OCI-LY3 (cell line): ENCODE measurements around the gene RTN4IP1.
"Not testable (repeated sequence)": the region's sequence is repeated elsewhere in the genome, so short reads cannot be mapped to it uniquely, and the experiment has no call there.

ENCODE experiments used
- H2AFZ ChIP-seq: fragments of 200-600, 300-600 bp; shearing (Covaris generic); 2 replicates; pipeline ENCODE4 v1.6.0; 2014; ENCODE audit warnings: antibody characterized with exemption, low read depth, low read length
- H3K27ac ChIP-seq: fragments of 200-600, 300-600 bp; sonication (generic); 2 replicates; pipeline ENCODE4 v1.5.1; 2014; ENCODE audit warnings: mild to moderate bottlenecking, low read length, moderate library complexity, mixed read lengths
- H3K27me3 ChIP-seq: fragments of 200-600, 300-600 bp; sonication (generic); 2 replicates; pipeline ENCODE4 v1.6.1; 2014; ENCODE audit warnings: low read depth, low read length, mixed read lengths
- H3K36me3 ChIP-seq: fragments of 200-600, 300-600 bp; sonication (generic); replicated peaks from 2 replicates; pipeline ENCODE3; 2014; ENCODE audit warnings: low read depth, low read length, mixed read lengths
- H3K4me1 ChIP-seq: fragments of 300-600, 200-600 bp; sonication (generic); 2 replicates; pipeline ENCODE4 v1.6.1; 2014; ENCODE audit warnings: low read length, mixed read lengths
- H3K4me2 ChIP-seq: fragments of 200-600, 300-600 bp; sonication (generic); 2 replicates; pipeline ENCODE4 v1.6.1; 2014; ENCODE audit warnings: low read length, mixed read lengths
- H3K4me3 ChIP-seq: fragments of 300-600, 200-600 bp; sonication (generic); 2 replicates; pipeline ENCODE4 v1.5.1; 2014; ENCODE audit warnings: antibody characterized with exemption, mild to moderate bottlenecking, low read length, moderate library complexity
- H3K79me2 ChIP-seq: fragments of 300-600, 200-600 bp; shearing (Covaris generic); 2 replicates; pipeline ENCODE4 v1.6.1; 2014; ENCODE audit warnings: mild to moderate bottlenecking, low read length, mixed read lengths
- H3K9ac ChIP-seq: fragments of 300-600, 200-600 bp; shearing (Covaris generic); 2 replicates; pipeline ENCODE4 v1.6.0; 2014; ENCODE audit warnings: mild to moderate bottlenecking, low read length, moderate library complexity
- H3K9me3 ChIP-seq: fragments of 200-600, 300-600 bp; shearing (Covaris generic); 2 replicates; pipeline ENCODE4 v1.6.1; 2014; ENCODE audit warnings: low read length, mixed read lengths; ENCODE audit not compliant: insufficient read depth
- H4K20me1 ChIP-seq: fragments of 200-600, 300-600 bp; sonication (generic); 2 replicates; pipeline ENCODE4 v1.6.1; 2016; ENCODE audit warnings: low read length, mixed read lengths; ENCODE audit not compliant: insufficient read depth
- EZH2phosphoT487 ChIP-seq: fragments of 200-600 bp; shearing (Covaris generic); IDR thresholded peaks from 2 replicates; pipeline ENCODE4 v1.6.1; 2018; ENCODE audit warnings: antibody characterized with exemption, mixed run types, low read depth
- TF ChIP-seq, protein P1 (sequence below): fragments of 200-600, 300-600 bp; sonication (generic); IDR thresholded peaks from 2 replicates; pipeline ENCODE4 v1.5.1; 2014; ENCODE audit warnings: antibody characterized with exemption, low read length, low read depth

Gene RTN4IP1

GRCh38 chr6:106600329-106600728 is 29.0 kb downstream of the RTN4IP1 start:
- no peaks in the 10 kb centered on the region for H3K27me3 ChIP-seq

DNA sequence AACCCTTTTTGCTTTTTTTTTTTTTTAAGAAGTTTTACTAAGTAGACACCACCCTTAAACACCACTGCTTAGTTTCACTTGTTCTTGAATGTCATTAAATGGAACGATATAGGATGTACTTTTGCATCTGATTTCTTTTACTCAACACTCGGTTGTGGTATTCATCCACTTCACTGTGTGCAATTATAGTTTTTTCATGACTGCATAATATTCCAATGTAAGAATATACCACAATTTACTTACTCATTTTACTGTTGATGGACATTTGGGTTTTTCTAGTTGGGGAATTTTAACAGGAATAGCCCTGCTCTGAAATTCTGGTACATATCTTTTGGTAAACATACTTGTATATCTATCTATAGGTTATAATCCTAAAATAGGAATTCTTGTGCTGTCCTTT is 29.9 kb downstream of the RTN4IP1 start:
- no peaks in the 10 kb centered on the region for H4K20me1 ChIP-seq
- peaks cover 7% of the 10 kb centered on the region for H3K36me3 ChIP-seq
- H3K9me3 ChIP-seq, result no peaks in the 10 kb centered on the region
- H2AFZ ChIP-seq, result no peak overlapping the region
- no peak overlapping the region for H3K27ac ChIP-seq
- H3K9ac ChIP-seq, result no peak overlapping the region
- TF ChIP-seq EZH2phosphoT487, result no peak
- TF ChIP-seq, protein P1, sequence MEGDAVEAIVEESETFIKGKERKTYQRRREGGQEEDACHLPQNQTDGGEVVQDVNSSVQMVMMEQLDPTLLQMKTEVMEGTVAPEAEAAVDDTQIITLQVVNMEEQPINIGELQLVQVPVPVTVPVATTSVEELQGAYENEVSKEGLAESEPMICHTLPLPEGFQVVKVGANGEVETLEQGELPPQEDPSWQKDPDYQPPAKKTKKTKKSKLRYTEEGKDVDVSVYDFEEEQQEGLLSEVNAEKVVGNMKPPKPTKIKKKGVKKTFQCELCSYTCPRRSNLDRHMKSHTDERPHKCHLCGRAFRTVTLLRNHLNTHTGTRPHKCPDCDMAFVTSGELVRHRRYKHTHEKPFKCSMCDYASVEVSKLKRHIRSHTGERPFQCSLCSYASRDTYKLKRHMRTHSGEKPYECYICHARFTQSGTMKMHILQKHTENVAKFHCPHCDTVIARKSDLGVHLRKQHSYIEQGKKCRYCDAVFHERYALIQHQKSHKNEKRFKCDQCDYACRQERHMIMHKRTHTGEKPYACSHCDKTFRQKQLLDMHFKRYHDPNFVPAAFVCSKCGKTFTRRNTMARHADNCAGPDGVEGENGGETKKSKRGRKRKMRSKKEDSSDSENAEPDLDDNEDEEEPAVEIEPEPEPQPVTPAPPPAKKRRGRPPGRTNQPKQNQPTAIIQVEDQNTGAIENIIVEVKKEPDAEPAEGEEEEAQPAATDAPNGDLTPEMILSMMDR, result no peak
- no peak overlapping the region for H3K4me2 ChIP-seq
- H3K79me2 ChIP-seq, result no peaks in the 10 kb centered on the region
- H3K27me3 ChIP-seq, result no peaks in the 10 kb centered on the region
- H3K4me1 ChIP-seq, result no peaks in the 10 kb centered on the region
- no peak overlapping the region for H3K4me3 ChIP-seq

More at GRCh38 chr6:106600329-106600728, 29.0 kb downstream of the RTN4IP1 start:
- no peak overlapping the region for H3K27ac ChIP-seq
- no peaks in the 10 kb centered on the region for H3K4me1 ChIP-seq
- H3K4me3 ChIP-seq, result no peak overlapping the region
- H3K9me3 ChIP-seq, result no peaks in the 10 kb centered on the region
- H3K36me3 ChIP-seq, result peaks cover 7% of the 10 kb centered on the region
- H3K4me2 ChIP-seq, result no peak overlapping the region
- no peak for TF ChIP-seq EZH2phosphoT487
- TF ChIP-seq, protein P1, result no peak
- H3K79me2 ChIP-seq, result no peaks in the 10 kb centered on the region
- H3K9ac ChIP-seq, result no peak overlapping the region
- no peaks in the 10 kb centered on the region for H4K20me1 ChIP-seq
- H2AFZ ChIP-seq, result no peak overlapping the region

DNA sequence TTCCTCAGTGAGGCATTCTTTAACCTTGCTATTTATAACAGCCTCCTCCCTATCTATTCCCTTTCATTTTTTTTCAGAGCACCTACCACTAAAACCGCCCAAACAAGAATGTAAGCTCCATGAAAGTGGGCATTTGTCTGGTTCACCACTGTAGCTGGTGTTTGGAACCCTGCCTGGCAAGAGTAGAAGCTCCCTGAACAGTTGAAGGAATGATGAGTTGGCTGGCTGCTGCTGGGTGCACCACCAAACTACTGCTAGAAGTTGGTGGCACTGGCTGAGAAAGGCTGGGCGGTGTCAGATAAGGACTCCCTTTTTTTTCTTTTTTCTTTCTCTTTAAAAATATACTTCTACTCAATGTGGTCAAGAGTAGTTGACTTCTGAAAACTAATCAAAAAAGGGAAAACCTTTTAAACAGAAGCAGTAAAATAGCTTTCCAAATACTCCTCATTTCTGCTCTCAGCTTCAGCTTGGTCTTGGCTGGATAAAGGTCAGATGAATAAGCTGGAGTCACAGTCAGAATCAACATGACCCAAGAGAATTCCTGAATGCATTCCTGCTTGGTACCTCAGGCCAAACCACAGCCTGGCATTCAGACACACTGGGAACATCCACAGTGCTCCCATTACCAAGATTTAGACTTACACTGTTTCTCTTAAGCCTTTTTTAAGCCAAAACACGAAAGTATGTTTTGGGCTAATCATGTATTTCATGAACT is 38.0 kb downstream of the RTN4IP1 start:
- Histone ChIP-seq H3K27ac (no peak overlapping the region), H3K27me3 (no peaks in the 10 kb centered on the region), H3K9ac (no peak overlapping the region), H2AFZ (no peak overlapping the region), H3K4me2 (no peak overlapping the region), H3K36me3 (peaks cover 4% of the 10 kb centered on the region), H3K4me3 (no peak overlapping the region), H3K4me1 (no peaks in the 10 kb centered on the region), H3K9me3 (no peaks in the 10 kb centered on the region), H3K79me2 (no peaks in the 10 kb centered on the region), H4K20me1 (no peaks in the 10 kb centered on the region)
- TF ChIP-seq EZH2phosphoT487, result no peak
- TF ChIP-seq, protein P1, result no peak

- H3K9ac ChIP-seq, H4K20me1 ChIP-seq, H3K36me3 ChIP-seq, H2AFZ ChIP-seq, H3K79me2 ChIP-seq, H3K27ac ChIP-seq, H3K4me3 ChIP-seq, H3K4me2 ChIP-seq, H3K9me3 ChIP-seq, H3K27me3 ChIP-seq, H3K4me1 ChIP-seq: not testable (repeated sequence)
These were observed 40.4 kb downstream of the RTN4IP1 start for GRCh38 chr6:106588937-106589336.
